GM12801 (cell line): ENCODE data around the gene ACSS1.

Source experiments
- TF ChIP-seq, protein P1 (sequence below): IDR thresholded peaks from one replicate; pipeline ENCODE4 v1.5.1; 2011; ENCODE audit warnings: control low read depth; ENCODE audit not compliant: insufficient read length; ENCODE audit errors: extremely low read depth

ACSS1 gene

DNA sequence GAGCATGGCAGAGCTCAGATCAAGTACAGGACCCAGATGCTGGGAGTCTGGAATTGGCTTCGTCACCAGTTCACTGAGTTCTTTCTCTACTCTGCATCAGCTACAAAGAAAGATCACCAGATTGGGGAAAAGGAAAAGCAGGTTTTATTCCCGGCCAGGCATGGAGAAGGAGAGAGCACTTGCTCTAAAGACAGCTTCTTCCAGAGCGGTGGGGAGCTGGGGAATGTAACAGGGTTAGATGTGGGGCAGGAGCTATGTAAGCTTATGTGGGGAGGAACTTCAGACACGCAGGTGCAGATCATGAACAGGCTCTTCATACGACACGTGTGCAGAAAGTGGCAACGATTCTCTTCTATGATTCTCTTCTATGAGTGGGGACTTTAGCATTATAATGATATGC is 4.9 kb upstream of the ACSS1 start:
- TF ChIP-seq, protein P1, sequence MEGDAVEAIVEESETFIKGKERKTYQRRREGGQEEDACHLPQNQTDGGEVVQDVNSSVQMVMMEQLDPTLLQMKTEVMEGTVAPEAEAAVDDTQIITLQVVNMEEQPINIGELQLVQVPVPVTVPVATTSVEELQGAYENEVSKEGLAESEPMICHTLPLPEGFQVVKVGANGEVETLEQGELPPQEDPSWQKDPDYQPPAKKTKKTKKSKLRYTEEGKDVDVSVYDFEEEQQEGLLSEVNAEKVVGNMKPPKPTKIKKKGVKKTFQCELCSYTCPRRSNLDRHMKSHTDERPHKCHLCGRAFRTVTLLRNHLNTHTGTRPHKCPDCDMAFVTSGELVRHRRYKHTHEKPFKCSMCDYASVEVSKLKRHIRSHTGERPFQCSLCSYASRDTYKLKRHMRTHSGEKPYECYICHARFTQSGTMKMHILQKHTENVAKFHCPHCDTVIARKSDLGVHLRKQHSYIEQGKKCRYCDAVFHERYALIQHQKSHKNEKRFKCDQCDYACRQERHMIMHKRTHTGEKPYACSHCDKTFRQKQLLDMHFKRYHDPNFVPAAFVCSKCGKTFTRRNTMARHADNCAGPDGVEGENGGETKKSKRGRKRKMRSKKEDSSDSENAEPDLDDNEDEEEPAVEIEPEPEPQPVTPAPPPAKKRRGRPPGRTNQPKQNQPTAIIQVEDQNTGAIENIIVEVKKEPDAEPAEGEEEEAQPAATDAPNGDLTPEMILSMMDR = no peak

DNA sequence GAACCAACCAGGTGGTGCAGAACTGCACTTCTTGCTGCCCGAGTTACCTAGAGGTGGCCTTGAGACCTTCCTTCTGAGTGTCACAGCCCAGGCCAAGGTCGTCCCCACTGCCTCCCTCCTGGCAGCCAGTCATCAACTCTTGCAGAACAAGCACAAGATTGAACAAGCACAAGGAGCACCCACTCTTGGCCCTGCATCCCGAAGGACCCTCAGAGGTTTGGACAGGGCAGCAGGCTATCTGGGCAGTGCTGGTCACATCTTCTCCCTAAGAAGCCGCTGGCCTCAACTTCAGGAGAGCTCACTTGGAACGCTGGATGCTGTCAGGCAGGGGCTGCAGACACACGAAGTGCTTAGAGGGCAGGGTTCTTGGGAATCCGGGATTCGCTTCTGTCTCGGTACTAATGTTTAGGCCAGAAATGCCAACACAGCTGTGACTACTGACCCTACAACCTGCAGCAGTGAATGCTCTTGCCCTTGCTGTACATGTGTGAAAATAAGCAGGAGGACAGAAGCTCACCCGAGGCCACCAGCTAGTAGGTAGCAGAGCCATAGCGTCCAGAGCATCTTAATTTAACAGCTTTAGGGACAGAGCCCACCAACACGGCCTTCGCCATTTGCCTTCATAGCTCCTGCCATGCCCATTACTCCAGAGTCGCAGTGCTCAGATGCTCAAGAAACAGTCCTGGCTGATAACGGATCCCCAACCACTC is 4.0 kb upstream of the ACSS1 start:
- TF ChIP-seq, protein P1 = no peak

DNA sequence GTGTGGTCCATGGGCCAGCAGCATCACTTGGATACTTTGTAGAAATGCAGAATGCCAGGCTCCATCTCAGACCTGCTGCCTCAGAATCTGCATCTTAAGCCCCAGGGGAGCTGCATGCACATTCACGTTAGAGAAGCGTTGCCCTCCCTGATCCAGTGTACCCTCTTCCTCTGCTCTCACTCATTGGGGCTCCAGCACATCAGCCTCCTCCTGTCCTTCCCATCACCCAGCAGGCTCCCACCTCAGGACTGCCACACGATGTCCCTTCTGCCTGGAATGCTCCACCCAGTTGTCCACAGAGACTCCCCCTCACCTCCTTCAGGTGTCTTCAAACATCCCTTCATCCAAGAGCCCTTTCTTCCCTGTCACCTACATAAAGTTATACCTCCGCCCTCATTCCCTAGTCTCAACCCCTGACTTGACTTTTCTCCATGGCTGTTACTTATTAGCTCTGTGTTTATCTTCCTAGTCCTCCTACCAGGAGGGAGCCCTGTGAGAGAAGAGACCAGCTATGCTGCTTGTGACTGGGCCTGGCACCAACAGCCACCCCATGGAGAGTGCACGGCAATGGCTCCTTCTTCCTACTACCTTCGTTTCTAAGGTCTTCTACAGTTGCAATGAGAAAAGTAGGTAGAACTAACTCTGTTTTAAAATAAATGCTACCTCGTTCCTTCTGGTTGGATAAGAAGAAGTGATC is 3.3 kb upstream of the ACSS1 start:
- TF ChIP-seq, protein P1 = no peak

DNA sequence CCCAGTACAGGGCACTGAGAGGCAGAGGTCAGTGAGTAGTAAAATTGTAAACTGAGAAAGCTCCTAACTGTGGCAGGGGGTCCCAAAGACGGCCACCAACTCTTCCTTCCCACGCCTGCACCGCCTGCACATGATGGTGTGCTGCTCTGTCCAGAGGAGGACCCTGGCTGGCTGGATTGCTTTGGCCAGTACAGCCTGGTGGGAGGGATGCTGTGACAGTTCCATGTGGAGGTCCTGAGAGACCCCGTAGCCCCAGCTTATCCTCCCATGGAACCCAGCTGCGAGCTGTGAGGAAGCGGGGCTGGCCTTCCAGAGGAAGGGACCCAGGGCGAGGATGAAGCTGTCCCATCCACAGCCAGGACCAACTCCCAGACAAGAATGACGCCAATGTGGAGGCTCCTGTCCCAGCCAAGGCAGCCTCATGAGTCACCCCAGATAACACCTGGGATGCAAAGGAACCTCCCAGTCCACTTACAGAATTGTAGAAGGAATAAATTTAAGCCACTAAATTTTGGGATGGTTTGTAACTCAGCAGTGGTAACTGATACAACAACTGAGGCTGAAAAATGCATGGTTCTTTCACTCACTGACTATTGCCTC is 2.0 kb upstream of the ACSS1 start:
- TF ChIP-seq, protein P1 = no peak

DNA sequence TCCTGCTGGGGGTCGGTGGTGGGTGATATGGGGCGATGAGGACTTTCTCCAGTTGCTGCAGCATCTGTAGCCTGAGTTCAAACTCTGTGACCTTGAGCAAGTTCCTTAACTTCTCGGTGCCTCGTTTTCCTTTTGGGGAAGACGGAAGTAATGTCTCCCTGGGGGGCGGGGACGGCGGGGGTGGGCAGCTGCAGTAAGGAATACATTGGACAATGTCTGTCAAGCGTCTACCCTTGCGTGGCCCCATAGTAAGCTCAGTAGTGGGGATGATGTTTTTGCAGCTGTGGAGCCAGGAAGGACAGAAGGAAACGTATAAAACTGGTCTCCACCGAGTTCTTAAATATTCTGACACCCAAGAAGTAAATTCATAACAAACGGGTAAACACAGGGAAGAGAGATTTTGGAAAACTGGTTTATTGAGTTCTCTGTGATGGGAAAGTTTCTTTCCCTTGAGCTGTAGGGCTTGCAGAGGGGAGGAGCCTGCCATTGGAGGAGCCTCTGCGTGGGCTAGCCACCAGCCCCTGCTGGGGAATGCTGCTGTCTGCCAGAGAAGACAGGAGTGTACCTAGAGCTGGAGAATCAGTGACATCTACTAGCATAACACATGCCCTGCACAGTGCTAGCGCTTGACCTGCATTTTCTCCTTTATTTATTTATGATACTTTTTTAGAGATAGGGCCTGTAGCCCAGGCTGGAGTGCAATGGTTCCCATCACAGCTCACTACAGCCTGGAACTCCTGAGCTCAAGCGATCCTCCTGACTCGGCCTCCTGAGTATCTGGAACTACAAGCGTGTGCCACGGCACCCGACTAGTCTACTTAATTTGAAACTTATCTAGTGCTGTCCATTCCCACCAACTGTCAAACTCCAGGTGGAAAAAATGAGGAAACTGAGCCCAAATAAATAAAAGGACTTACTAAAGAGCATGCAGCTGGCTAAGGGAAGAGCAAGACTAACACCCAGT is 1.2 kb upstream of the ACSS1 start:
- TF ChIP-seq, protein P1 = no peak

DNA sequence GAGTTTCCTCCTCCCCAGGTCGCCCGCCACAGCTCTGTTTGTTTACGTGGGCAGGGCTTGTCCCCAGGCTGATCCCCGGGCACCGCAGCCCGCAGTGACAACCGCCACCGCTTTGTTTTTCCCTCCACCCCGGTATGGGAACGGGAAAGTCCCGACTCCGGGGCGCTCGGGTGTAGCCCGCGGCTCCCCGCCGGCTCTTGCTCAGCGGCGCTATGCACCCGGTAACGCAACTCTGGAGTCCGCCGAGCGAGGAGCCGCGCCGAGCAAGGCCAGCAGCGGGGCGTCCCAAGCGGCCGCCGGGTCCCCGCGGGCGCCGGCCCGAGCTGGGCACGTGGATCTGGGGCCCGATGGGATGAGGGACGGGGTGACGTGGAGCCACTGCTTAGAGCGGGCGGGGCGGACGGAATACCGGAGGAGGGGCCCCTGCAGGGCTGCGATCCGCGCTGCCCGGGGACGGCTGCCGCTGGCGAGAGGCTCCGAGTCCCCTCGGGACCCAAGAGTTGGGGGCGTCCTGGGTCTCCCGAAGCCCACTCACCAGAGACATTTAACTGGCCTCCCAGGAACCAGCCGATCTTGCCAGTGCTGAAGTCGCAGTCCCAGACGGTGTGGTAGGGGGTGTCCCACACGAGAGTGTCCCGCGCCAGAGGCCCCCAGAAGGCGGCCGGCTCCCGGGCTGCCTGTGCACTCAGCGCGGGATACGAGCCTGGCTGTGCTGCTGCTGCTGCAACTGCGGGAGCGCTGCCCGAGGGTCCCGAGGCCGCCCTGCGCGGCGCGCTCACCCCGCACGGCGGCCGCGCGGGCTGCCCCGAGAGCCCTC is 497 bp downstream of the ACSS1 start:
- TF ChIP-seq, protein P1 = no peak
